HG02885 (cell line): ENCODE measurements around the gene KRTAP1-1.
"Not testable (repeated sequence)": the region's sequence is repeated elsewhere in the genome, so short reads cannot be mapped to it uniquely, and the experiment has no call there.

Experiments used
- ATAC-seq: cut with Tn5 transposase; IDR thresholded peaks from one replicate; pipeline ENCODE4 v1.9.1; 2021; ENCODE audit warnings: mild to moderate bottlenecking; ENCODE audit not compliant: unreplicated experiment, poor library complexity

The KRTAP1-1 gene

DNA sequence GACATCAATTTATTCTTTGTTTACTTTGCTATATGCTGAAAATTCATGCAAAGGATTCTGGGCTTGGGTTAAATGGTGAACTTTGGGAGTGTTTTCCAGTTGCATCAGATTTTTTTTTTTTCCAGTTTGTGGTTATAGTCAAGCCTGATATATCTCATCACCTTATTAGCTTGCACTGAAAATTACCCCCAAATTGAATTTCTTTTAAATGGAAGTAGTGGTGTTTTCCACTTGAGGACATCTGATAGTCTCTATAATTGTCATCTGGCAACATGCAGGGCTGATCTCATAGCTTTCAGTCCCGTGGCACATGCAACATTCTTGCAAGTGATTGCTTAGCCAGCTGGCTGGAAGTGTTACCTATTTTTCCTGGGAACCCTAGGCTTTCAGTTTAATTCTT, 27.6 kb downstream of the KRTAP1-1 start:
- ATAC-seq = no peak

DNA sequence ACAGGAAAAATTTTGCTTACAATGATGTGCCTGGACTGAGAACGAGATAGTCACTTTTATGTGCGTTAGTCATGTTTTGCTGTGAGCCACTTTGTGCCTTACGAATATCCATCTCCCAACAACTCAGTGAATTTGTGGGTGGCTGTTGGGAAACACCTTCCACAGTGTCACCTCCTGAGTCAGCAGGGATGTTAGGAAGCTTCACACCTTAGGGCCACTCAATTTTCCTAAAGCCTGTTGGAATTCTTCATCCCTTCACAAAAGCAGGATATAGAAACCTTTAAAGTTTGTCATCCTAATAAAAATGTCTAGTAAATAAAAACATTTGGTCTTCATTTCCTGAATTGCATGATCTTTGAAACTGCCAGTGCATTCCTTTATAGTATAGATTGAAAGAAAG, 28.1 kb downstream of the KRTAP1-1 start:
- ATAC-seq = no peak

DNA sequence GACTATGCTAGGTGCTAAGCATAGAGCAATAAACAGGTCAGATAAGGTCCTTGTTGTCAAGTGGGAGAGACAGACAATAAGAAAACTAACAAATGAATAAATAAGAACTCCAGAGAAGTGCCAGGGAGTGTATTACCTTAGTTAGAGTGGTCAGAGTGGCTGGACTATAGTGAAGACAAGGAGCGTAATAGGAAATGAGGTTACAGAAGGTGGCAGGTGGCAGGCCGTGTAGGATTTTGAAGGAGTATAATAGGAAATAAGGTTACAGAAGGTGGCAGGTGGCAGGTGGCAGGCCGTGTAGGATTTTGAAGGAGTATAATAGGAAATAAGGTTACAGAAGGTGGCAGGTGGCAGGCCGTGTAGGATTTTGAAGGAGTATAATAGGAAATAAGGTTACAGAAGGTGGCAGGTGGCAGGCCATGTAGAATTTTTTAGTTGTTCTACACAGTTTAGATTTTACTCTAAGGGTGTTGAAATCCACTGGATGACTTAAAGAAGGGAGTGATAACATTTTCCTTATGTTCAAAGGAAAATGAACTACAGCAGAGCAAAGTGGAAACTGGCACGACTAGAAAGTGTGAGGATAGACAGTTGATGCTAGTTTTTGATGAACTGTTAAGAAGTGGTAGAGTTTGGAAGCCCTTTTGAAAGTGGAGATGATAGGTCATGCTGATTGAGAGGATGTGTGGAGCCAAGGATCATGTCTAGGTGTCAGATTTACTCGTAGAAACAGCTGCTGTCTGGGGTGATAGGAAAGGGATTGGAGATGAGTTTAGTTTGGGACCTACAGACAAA, 28.7 kb downstream of the KRTAP1-1 start:
- no peak for ATAC-seq

DNA sequence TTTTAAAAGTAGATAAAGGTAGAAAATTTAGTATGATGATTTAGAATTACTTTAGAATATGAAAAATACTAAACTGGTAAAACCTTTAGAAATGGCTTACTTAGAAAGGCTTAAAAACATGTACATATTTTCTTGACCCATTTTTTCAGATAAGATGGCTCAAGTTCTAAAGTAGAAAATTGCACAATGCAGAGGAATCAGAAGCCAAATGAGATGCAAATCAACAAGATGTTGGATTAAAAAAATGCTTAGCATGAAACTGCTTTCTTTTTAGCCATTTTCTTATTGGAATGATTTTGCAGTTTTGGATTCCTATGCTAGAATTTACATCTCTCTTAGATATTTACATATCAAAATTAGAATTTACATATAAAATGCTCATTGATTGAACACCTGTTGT, 30.8 kb downstream of the KRTAP1-1 start:
- ATAC-seq = no peak

DNA sequence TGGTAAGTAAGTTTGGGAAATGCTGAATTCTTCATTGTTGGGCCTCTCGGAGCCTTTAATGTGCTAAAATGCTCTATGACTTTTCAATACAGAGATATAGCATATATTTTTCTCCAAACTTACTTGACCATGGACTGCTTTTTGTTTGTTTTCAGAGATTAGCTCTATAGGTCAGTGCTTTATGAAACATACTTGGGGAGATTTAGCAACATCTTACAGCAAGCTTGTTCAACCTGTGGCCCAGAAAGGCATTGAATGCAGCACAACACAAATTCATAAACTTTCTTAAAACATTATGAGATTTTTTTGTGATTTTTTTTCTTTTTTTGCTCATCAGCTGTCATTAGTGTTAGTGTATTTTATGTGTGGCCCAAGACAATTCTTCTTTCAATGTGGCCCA, 31.3 kb downstream of the KRTAP1-1 start:
- ATAC-seq = no peak

DNA sequence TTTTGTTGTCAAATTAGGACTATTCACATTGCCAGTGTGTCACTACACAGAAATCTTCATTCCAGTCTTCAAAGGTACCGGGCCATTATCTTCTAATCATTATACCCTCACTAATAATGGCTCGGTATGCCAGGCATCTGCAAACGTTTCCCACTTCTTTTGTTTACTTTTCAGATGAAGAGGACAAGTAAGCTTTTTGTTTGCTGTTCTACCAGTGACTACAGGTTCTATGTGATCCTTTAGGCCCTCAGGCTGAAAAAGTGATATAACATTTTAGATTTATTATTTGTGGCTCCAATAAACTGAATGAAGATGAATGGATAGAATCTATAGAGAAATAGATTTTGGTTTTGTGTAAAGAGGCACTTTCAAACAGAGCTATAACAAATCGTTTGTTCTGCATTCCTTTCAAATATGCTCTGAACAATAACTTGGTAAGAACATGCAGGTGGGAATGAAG, 31.9 kb downstream of the KRTAP1-1 start:
- no peak for ATAC-seq

DNA sequence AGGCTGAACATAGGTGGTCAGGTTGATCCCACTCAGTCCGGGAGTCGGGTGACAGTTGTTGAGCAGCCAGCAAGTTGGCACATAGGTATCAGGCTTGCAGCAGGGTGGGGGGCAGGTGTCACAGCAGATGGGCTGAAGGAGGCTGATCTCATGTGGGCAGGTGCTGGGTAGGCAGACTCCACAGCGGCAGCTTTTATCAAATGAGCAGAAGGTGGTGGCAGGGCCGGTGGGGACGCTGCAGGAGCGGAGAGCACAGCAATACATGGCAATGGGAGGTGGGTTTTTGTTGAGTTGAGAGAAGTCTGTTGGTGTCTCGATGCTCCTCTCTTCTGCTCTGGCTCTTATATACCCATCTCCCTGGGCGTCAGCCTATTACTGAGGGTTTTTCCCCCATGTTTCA, 32.4 kb downstream of the KRTAP1-1 start, which contains the start of gene KRTAP3-1:
TSS of gene KRTAP3-1 (minus strand) at position 318 of the 400 bp plus-strand sequence. CDS start at position 264, 54 bp downstream.
- ATAC-seq = no peak

DNA sequence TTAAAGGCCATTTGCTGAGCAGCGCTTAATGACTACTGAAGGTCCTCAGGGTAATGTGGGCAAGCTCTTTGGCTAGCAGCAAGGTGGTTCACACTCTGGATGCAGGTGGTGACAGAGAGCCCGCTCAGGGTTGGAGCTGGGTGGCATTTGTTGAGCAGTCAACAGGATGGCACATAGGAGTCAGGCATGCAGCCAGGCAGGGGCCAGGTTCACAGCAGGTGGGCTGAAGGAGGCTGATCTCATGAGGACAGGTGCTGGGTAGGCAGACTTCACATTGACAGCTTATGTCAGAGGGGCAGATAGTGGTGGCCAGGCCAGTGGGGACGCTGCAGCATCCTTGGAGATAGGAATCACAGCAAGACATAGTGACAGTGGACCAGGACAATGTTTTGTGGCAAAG, 36.9 kb downstream of the KRTAP1-1 start:
- no peak for ATAC-seq

DNA sequence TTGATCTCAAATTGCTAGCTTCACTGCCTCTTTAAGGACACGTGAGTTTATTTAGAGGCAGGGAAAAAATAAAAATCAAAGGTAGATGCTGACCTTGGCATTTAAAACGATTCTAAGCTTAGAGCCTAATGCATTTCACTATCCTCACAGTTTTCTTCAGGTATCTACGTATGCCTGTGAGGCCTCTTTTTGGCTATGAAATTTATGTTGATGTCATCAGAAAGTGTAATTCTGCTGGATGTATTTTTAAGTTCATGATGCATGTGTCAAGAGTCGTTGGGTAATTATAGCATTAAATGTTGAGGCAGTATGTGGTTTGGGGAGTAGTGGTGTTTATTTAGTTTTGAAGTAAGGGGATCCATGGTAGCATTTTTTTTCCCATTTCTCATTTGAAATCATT, 37.3 kb downstream of the KRTAP1-1 start:
- no peak for ATAC-seq

DNA sequence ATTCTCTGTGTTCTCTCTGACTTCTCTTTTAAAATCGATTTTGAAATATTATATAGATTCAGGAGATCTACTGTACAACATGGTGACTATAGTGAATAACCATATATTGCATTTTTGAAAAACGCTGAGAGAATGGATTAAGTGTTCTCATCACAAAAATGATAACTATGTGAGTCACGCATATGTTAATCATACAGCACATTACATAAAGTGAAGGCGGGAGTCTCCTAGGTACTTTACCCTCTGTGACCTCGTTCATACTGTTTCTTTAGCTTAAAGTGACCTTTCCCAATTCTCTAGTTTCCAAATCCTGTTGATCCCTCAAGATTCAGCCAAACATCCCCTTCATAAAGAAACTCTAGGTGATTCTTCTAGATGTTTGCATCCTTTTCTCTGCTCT, 38.4 kb downstream of the KRTAP1-1 start:
- ATAC-seq = no peak

DNA sequence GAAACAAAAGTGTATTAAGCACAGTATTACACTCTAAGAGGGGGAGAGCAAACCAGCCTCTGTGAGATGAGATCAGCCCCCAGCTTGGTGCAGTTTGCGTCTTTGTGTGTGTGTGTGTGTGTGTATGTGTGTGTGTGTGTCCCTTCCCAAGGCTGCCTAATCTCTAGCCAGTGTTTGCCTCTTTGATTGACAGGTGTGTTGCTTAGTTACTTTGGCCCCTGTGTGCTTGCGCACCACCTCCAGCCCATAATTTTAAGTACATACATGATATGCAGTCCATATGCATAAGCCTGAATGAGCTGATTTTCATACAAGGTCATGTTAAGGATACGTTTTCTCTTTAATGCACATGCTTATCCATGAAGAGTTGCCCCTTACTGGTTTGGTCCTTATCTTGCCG, 39.5 kb downstream of the KRTAP1-1 start:
- no peak for ATAC-seq

DNA sequence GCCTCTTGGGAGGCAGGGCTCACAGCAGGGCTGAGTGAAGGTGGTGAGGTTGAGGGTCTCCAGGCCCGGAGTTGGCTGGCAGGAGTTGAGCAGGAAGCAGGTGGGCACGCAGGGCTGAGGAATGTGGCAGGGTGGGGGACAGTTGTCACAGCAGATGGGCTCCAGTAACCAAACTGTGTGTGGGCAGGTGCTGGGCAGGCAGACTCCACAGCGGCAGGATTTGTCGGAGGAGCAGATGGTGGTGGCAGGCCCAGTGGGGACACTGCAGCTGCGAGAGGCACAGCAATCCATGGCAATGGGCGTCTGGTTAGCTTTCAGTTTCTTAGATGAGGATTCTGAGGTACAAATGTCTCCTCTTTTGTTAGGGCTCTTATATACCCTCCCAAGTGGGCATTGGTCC, 41.7 kb downstream of the KRTAP1-1 start, which contains the start of gene KRTAP3-2:
TSS of gene KRTAP3-2 (minus strand) at position 344 of the 400 bp plus-strand sequence. CDS start at position 291, 53 bp downstream.
- ATAC-seq = not testable (repeated sequence)

DNA sequence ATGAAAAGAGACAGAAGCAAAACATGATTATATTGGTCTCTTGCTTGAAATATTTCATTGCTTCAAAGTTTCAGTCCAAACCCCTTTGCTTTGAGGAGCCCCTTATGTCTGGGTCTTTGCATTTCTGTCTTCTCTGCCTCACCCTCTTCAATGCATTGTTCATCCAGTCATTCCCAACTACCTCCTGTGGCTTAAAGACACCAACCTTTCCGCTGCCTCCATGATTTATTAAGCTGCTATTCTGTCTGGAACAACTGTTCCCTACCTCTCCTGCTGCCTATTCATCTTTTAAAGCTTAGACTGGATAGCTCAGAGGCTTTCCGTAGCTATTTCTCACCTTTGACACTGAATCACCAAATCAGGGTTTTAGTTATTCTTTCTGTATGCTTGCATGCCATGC, 43.9 kb downstream of the KRTAP1-1 start:
- no peak for ATAC-seq

DNA sequence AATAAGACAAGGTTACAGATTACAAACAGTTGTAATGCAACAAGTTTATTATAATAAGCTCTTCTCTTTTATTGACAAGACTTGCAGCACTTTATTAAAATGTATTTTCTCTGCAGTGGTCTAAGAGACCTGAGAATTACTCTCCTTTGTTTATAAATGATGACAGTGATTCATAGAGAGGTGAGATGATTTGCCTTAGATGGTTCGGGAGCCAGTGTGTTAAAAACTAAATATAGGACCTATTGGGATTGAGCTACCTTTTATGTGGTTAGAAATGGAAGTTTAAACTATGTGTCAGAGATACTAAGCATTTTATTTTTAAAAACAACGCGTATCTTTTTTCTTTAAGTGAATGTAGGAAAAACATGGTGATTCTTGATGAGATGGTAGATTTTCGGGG, 44.4 kb downstream of the KRTAP1-1 start:
- ATAC-seq = no peak

DNA sequence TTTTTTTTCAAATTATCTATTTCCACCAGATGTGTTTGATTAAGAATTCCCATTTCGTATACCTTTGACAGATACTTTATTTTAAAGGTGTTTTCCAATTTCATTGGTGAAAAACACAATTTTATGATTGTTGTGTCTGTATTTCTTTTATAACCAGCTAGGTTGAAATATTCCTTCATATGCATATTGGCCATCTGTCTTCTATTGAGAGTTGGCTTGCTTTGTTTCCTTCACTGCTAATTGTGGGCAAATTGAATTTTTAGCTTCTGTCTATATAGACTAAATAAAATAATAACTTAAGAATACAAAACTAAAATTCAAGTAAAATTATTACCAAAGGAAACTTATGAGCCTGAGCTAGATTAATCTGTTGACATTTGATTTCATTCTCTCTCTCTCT, 46.1 kb downstream of the KRTAP1-1 start:
- no peak for ATAC-seq

DNA sequence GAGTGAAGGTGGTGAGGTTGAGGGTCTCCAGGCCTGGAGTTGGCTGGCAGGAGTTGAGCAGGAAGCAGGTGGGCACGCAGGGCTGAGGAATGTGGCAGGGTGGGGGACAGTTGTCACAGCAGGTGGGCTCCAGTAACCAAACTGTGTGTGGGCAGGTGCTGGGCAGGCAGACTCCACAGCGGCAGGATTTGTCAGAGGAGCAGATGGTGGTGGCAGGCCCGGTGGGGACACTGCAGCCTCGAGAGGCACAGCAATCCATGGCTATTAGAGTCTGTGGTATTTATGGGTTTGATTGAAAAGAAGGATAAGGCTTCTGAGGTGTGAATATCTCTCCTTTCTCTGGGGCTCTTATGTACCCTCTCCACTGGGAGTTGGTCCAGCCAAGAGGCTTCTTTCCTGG, 47.4 kb downstream of the KRTAP1-1 start, which contains the start of gene KRTAP3-3:
TSS of gene KRTAP3-3 (minus strand) at position 326 of the 400 bp plus-strand sequence. CDS start at position 259, 67 bp downstream.
- no peak for ATAC-seq

DNA sequence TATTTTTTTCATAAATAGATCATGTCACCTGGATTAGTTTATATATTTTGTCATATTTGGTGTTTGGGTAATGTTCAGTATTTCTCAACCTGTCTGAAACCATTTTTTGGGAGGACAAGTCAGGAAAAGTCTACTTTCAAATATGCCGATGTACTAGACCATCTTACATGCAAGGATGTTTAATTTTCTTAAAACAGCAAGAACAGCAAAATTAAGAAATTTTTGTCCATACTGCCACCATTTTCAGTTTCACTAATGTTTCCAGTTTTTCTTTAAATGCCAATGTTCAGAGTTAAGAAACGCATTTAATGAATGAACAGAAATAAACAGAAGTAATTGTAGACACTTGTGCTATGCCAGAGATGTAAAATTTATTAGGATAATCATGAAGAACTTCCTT, 48.2 kb downstream of the KRTAP1-1 start:
- no peak for ATAC-seq

DNA sequence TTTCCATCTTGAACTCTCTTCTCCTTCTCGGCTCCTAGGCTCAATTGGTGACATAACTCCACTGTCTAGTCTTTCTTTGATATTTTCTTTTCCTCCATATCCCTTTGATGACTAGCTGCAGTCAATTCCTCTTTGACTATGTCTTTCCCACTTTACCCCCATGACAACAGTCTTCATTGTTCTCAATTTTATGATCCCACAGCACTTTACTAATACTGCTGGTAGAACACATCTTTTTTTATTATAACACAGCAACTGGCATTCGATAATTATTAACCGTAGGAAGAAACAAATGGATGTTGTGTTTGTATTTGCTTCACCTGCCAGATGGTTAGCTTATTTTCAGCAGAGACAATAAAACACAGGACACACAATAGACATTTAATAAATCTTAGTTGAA, 48.6 kb downstream of the KRTAP1-1 start:
- ATAC-seq = no peak
